Endodermal cell (in vitro differentiated cells): ENCODE measurements around the gene SSB. TPM values are rescaled to one million over a fixed set of nuclear protein-coding genes. Genes with fewer than 3 reads are reported as not detected.
"Not testable (repeated sequence)": the region's sequence is repeated elsewhere in the genome, so short reads cannot be mapped to it uniquely, and the experiment has no call there.

Experiments
- DNase-seq: peaks from one replicate; pipeline ENCODE4 v3.0.0-alpha.2; 2017
- H3K27ac ChIP-seq: 2 replicates; pipeline ENCODE4 v1.5.1; 2013; ENCODE audit warnings: mild to moderate bottlenecking, low read depth, low read length, moderate library complexity
- H3K27me3 ChIP-seq: 2 replicates; pipeline ENCODE4 v1.6.1; 2013; ENCODE audit warnings: mild to moderate bottlenecking, low read length, moderate library complexity; ENCODE audit not compliant: insufficient read depth, control insufficient read depth, poor library complexity, severe bottlenecking
- H3K36me3 ChIP-seq: 2 replicates; pipeline ENCODE4 v1.7.0; 2013; ENCODE audit warnings: mild to moderate bottlenecking, low read length, moderate library complexity; ENCODE audit not compliant: control insufficient read depth, insufficient read depth
- H3K4me1 ChIP-seq: one replicate; pipeline ENCODE4 v1.7.0; 2013; ENCODE audit warnings: low read length; ENCODE audit not compliant: control insufficient read depth, insufficient read depth
- H3K4me3 ChIP-seq: 2 replicates; pipeline ENCODE4 v1.5.1; 2013; ENCODE audit warnings: mild to moderate bottlenecking, low read length, moderate library complexity
- H3K9ac ChIP-seq: 2 replicates; pipeline ENCODE4 v1.6.1; 2013; ENCODE audit warnings: mild to moderate bottlenecking, low read length, moderate library complexity; ENCODE audit not compliant: poor library complexity, severe bottlenecking; ENCODE audit errors: extremely low read depth
- H3K9me3 ChIP-seq: 2 replicates; pipeline ENCODE4 v1.6.1; 2013; ENCODE audit warnings: mild to moderate bottlenecking, low read length, moderate library complexity; ENCODE audit not compliant: control insufficient read depth
- H3K27ac Mint-ChIP-seq: 2 replicates; pipeline ENCODE4 v1.8.0; 2020; ENCODE audit warnings: mixed read lengths
- H3K27me3 Mint-ChIP-seq: 2 replicates; pipeline ENCODE4 v1.8.0; 2021; ENCODE audit warnings: mild to moderate bottlenecking, mixed read lengths; ENCODE audit not compliant: insufficient read depth
- H3K36me3 Mint-ChIP-seq: 2 replicates; pipeline ENCODE4 v1.8.0; 2020; ENCODE audit warnings: low read depth, mixed read lengths
- H3K4me1 Mint-ChIP-seq: 2 replicates; pipeline ENCODE4 v1.8.0; 2020; ENCODE audit warnings: mixed read lengths
- H3K4me3 Mint-ChIP-seq: 2 replicates; pipeline ENCODE4 v1.8.0; 2020; ENCODE audit warnings: mild to moderate bottlenecking, moderate library complexity, mixed read lengths
- H3K9me3 Mint-ChIP-seq: 2 replicates; pipeline ENCODE4 v1.8.0; 2020; ENCODE audit warnings: mild to moderate bottlenecking, mixed read lengths
- CTCF ChIP-seq: fragments of 200-600 bp; sonication (generic); conservative IDR thresholded peaks from 2 replicates; pipeline ENCODE4 v1.5.0; 2021; ENCODE audit warnings: antibody characterized with exemption, mild to moderate bottlenecking
- WGBS, 2 experiments: methylation state at CpG; one replicate each; pipeline versions ENCODE4 v1.1.5 to v1.1.7; 2013; ENCODE audit warnings: missing lambda C conversion rate in 2 of 2, mixed read lengths in 1 of 2; ENCODE audit not compliant: insufficient coverage in 1 of 2, insufficient read length in 1 of 2; 5-methylcytosine and 5-hydroxymethylcytosine counted together
- total RNA-seq, 2 donors: library from RNA; stranded (reverse); fragmentation: NEBNext Ultra II Directional in 1 of 2; extraction: Animal tissue kit (Norgen Biotek cat#: 25700) in 1 of 2; gene quantifications; 2 replicates in 1 of 2; 3 replicates in 1 of 2; pipeline ENCODE4 v1.2.1, GENCODE V29; 2021

SSB gene
- total RNA-seq, 2 donors from 2014 or later, result 182 to 208 TPM

DNA sequence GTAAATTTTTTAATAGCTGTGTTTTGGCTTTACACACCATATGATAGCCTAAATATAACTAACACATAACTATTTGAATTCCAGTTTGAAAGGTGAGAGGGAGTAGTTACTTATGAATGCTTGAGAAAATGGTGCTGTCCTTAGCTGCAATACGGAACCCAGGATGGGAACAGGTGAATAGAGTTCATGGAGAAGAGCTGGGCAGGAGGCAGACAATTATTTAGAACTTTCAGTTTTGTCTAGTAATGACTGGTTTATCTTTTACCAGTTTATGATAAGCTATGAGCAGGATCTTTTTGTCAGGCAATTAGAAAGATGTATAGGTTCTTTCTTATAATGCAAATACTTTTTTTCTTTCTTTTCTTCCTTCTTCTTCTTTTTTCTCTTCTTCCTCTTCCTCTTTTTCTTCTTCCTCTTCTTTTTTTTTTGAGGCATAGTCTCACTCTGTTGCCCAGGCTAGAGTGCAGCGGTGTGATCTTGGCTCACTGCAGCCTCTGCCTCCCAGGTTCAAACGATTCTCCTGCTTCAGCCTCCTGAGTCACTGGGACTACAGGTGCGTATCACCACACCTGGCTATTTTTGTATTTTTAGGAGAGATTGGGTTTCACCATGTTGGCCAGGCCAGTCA is 54.5 kb downstream of the SSB start:
- H3K36me3 Mint-ChIP-seq, result peaks cover 35% of the 10 kb centered on the region
- H3K27me3 Mint-ChIP-seq, result no peaks in the 10 kb centered on the region
- H3K4me1 Mint-ChIP-seq, result peaks cover 4% of the 10 kb centered on the region
- TF ChIP-seq CTCF, result no peak
- no peak overlapping the region for H3K27ac ChIP-seq
- no peak overlapping the region for H3K4me3 ChIP-seq
- peaks cover 4% of the 10 kb centered on the region for H3K9me3 ChIP-seq
- no peak overlapping the region for H3K9ac ChIP-seq
- H3K9me3 Mint-ChIP-seq, result peaks cover 22% of the 10 kb centered on the region
- no peak for DNase-seq
- 94 to 98% methylated on average over 3 to 4 of the region's 4 CpGs for WGBS, 2 experiments
- H3K4me3 Mint-ChIP-seq, result no peak overlapping the region
- peaks cover 4% of the 10 kb centered on the region for H3K36me3 ChIP-seq
- H3K27me3 ChIP-seq, result no peaks in the 10 kb centered on the region
- H3K4me1 ChIP-seq, result no peaks in the 10 kb centered on the region
- no peak overlapping the region for H3K27ac Mint-ChIP-seq

DNA sequence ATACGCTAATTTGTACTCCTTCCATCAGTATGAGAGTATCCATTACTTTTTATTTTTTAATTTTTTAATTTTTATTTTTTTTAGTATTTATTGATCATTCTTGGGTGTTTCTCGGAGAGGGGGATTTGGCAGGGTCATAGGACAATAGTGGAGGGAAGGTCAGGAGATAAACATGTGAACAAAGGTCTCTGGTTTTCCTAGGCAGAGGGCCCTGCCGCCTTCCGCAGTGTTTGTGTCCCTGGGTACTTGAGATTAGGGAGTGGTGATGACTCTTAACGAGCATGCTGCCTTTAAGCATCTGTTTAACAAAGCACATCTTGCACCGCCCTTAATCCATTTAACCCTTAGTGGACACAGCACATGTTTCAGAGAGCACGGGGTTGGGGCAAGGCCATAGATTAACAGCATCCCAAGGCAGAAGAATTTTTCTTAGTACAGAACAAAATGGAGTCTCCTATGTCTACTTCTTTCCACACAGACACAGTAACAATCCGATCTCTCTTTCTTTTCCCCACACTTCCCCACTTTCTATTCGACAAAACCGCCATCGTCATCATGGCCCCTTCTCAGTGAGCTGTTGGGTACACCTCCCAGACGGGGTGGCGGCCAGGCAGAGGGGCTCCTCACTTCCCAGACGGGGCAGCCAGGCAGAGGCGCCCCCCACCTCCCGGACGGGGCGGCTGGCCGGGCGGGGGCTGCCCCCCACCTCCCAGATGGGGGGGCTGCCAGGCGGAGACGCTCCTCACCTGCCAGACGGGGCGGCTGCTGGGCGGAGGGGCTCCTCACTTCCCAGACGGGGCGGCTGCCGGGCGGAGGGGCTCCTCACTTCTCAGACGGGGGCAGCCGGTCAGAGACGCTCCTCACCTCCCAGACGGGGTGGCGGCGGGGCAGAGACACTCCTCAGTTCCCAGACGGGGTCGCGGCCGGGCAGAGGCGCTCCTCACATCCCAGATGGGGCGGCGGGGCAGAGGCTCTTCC is 56.9 kb downstream of the SSB start:
- not testable (repeated sequence) for H3K4me3 Mint-ChIP-seq, H3K27me3 Mint-ChIP-seq, H3K4me1 Mint-ChIP-seq, H3K4me1 ChIP-seq, H3K4me3 ChIP-seq, H3K36me3 ChIP-seq, DNase-seq, H3K27ac ChIP-seq, H3K9me3 ChIP-seq, H3K27ac Mint-ChIP-seq, H3K9ac ChIP-seq, H3K27me3 ChIP-seq
- 95 to 100% methylated on average over 6 to 39 of the region's 42 CpGs for WGBS, 2 experiments
- Mint-ChIP-seq H3K36me3 (peaks cover 25% of the 10 kb centered on the region), H3K9me3 (peaks cover 22% of the 10 kb centered on the region)

DNA sequence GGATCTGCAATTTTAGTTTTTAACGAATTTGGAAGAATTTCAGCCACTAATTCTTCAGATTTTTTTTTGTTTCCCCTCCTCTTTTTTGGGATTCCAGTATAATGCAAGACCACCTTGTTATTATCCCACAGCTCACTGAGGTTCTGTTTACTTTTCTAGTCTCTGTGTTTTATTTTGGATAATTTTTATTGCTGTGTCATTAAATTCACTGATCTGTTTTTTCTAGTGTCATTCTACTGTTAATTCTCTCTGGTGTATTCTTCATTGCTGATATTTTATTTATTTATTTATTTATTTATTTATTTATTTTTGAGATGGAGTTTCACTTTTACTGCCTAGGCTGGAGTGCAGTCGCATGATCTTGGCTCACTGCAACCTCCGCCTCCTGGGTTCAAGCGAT is 60.8 kb downstream of the SSB start:
- peaks cover 5% of the 10 kb centered on the region for H3K4me1 Mint-ChIP-seq
- H3K4me3 Mint-ChIP-seq, result no peak overlapping the region
- Histone ChIP-seq H3K36me3 (no peaks in the 10 kb centered on the region), H3K27me3 (no peaks in the 10 kb centered on the region), H3K9ac (no peak overlapping the region), H3K4me3 (no peak overlapping the region), H3K9me3 (peaks cover 4% of the 10 kb centered on the region), H3K4me1 (no peaks in the 10 kb centered on the region), H3K27ac (no peak overlapping the region)
- no peak for DNase-seq
- TF ChIP-seq CTCF, result no peak
- H3K9me3 Mint-ChIP-seq, result peaks cover 22% of the 10 kb centered on the region
- no peak overlapping the region for H3K27ac Mint-ChIP-seq
- WGBS, 2 experiments, result 98 to 100% methylated on average over 3 to 4 of the region's 4 CpGs
- no peaks in the 10 kb centered on the region for H3K27me3 Mint-ChIP-seq
- peaks cover 18% of the 10 kb centered on the region for H3K36me3 Mint-ChIP-seq
